Measurements from ENCODE around the gene SHB. TPM values are rescaled to one million over a fixed set of nuclear protein-coding genes. Genes with fewer than 3 reads are reported as not detected.

Gene SHB
- total and polyA plus RNA-seq, 2 donors (not counting 3 experiments of a cell fraction or from before 2014, with no cell fraction given), result 13.4 to 24.9 TPM

DNA sequence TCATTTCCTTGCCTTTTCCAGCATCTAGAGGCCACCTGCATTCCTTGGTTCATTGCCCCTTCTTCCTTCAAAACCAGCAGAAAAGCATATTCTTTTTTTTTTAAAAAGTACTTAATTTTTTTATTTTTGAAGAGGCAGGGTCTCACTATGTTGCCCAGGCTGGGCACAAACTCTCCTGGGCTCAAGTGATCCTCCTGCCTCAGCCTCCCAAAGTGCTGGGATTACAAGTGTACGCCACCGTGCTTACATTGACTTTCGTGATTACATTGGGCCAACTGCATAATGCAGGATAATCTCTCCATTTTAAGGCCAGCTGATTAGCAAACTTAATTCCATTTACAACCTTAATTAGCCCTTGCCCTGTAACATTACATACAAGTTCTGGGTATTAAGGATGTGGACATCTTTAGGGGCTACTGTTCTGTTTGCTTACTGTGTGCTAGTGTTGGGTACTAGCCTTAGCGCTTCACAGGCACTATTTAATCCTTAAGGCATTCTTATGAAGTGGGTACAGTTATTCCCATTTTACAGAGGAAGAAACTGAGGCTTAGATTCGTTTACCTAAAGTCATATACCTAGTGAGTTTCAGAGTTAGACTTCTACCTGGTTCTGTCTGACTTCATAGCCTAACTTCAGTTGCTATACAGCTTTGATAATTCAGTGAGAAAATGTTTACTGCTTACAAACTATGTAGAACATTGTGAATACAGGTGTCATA is 198.8 kb downstream of the SHB start:
- Histone ChIP-seq H3K4me3 (replicated peaks in 1 of 3; ENCODE audit: insufficient read depth in 1 of 3, low read depth in 1 of 3, low read length in 3 of 3) (no peak overlapping the region), H3K4me1 (ENCODE audit: control insufficient read depth, extremely low read depth, insufficient read depth, low read length) (no peaks in the 10 kb centered on the region), H4K20me1 (replicated peaks; ENCODE audit: control insufficient read depth, extremely low read depth, insufficient read depth, low read length) (no peaks in the 10 kb centered on the region), H3K27ac (ENCODE audit: insufficient read depth, low read depth, low read length) (no peak overlapping the region), H3K4me2 (ENCODE audit: insufficient read depth, low read length) (no peak overlapping the region), H3K79me2 (ENCODE audit: control insufficient read depth, insufficient read depth, low read length) (no peaks in the 10 kb centered on the region), H3K9ac (replicated peaks; ENCODE audit: extremely low read depth, insufficient read depth, low read length) (no peak overlapping the region), H3K9me3 (replicated peaks; ENCODE audit: control insufficient read depth, insufficient read depth, low read length) (no peaks in the 10 kb centered on the region), H3K9me1 (replicated peaks; ENCODE audit: control insufficient read depth, extremely low read depth, insufficient read depth, low read length) (no peaks in the 10 kb centered on the region), H2AFZ (ENCODE audit: low read depth, low read length) (no peak overlapping the region), H3K27me3 (ENCODE audit: control insufficient read depth in 2 of 2, insufficient read depth in 2 of 2, low read length in 2 of 2) (no peaks in the 10 kb centered on the region), H3K36me3 (ENCODE audit: control insufficient read depth in 2 of 2, extremely low read depth in 1 of 2, insufficient read depth in 2 of 2, low read length in 2 of 2) (no peaks in the 10 kb centered on the region)
- no peak for FAIRE-seq
- BruUV-seq (replicated peaks), result no TSS peak
- TF ChIP-seq EZH2 (IDR thresholded peaks at IDR 0.05; ENCODE audit: borderline replicate concordance, low read depth, low read length, severe bottlenecking) (no peak), GATA2 (IDR thresholded peaks at IDR 0.05; ENCODE audit: insufficient read depth, insufficient read length, low read depth, low read length) (no peak), JUN (IDR thresholded peaks at IDR 0.05; ENCODE audit: borderline replicate concordance, insufficient read depth, insufficient read length, low read depth) (no peak), POLR2AphosphoS5 (IDR thresholded peaks at IDR 0.05; ENCODE audit: insufficient read depth, low read depth, low read length) (no peak), MYC (IDR thresholded peaks at IDR 0.05; ENCODE audit: low read depth, low read length) (no peak), FOS (IDR thresholded peaks at IDR 0.05; ENCODE audit: borderline replicate concordance, insufficient read depth, low read length) (no peak), POLR2A (IDR thresholded peaks at IDR 0.05; ENCODE audit: low read depth, low read length) (no peak)
- TF ChIP-seq, protein P1, sequence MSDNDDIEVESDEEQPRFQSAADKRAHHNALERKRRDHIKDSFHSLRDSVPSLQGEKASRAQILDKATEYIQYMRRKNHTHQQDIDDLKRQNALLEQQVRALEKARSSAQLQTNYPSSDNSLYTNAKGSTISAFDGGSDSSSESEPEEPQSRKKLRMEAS (IDR thresholded peaks at IDR 0.05; ENCODE audit: insufficient read depth, insufficient read length), result no peak
- TF ChIP-seq, protein P2, sequence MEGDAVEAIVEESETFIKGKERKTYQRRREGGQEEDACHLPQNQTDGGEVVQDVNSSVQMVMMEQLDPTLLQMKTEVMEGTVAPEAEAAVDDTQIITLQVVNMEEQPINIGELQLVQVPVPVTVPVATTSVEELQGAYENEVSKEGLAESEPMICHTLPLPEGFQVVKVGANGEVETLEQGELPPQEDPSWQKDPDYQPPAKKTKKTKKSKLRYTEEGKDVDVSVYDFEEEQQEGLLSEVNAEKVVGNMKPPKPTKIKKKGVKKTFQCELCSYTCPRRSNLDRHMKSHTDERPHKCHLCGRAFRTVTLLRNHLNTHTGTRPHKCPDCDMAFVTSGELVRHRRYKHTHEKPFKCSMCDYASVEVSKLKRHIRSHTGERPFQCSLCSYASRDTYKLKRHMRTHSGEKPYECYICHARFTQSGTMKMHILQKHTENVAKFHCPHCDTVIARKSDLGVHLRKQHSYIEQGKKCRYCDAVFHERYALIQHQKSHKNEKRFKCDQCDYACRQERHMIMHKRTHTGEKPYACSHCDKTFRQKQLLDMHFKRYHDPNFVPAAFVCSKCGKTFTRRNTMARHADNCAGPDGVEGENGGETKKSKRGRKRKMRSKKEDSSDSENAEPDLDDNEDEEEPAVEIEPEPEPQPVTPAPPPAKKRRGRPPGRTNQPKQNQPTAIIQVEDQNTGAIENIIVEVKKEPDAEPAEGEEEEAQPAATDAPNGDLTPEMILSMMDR (IDR thresholded peaks at IDR 0.05; ENCODE audit: extremely low read depth in 1 of 2, insufficient read depth in 1 of 2, low read depth in 1 of 2, low read length in 2 of 2), result no peak
- ChIA-PET POLR2A (no interaction called here), CTCF (interaction anchor here (1.9 kb wide), 1 partner anchor 10 kb away, joined by 8 read pairs; no protein-coding TSS in a partner anchor)
- dilution Hi-C loops (cut with MboI; ENCODE audit: extremely low pct_ligation_motif_present, low sequenced_read_pairs), result no loop called here
- intact Hi-C loops (cut with micrococcal nuclease), result no loop called here
- DNase-seq (ENCODE audit: low read depth, low spot score), result no peak

Small RNAs within 50 kb of the gene (small RNA-seq; reads per million reads assigned to genes)
- gene RNU7-124P (ENCODE audit: insufficient read depth, insufficient read length, low read depth, low replicate concordance), result not detected

Other genes with a start within 250 kb of the SHB start
- gene SLC25A51, start 165.1 kb downstream of the SHB start, total RNA-seq, result 36.2 and 38.3 TPM in 2 replicates
- 14.8 and 15.4 TPM in 2 replicates for gene SLC25A51, start 165.1 kb downstream of the SHB start, polyA plus RNA-seq

Measured in endothelial cell of umbilical vein (primary cell).